ENCODE measurements around the gene LIG3.
"Not testable (repeated sequence)": the region's sequence is repeated elsewhere in the genome, so short reads cannot be mapped to it uniquely, and the experiment has no call there.

DNA sequence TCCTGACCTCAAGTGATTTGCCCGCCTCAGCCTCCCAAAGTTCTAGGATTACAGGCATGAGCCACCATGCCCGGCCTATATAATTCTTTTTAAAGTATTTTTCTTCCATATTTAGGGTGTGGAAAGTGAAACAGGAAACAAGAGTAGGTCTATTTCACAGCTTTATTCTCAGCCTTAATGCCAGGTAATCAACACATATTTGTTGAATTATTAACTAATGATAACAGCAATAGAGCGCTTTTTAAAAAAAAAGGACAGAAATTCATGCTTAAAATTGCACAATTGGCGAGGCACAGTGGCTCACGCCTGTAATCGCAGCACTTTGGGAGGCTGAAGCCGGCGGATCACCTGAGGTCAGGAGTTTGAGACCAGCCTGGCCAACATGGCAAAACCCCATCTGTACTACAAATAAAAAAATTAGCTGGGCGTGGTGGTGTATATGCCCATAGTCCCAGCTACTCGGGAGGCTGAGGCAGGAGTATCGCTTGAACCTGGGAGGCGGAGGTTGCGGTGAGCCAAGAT lies 65.2 kb downstream of the LIG3 start:
- TF ChIP-seq EZH2 (IDR thresholded peaks at IDR 0.05; ENCODE audit: low read depth), result not testable (repeated sequence)
- TF ChIP-seq, protein P1, sequence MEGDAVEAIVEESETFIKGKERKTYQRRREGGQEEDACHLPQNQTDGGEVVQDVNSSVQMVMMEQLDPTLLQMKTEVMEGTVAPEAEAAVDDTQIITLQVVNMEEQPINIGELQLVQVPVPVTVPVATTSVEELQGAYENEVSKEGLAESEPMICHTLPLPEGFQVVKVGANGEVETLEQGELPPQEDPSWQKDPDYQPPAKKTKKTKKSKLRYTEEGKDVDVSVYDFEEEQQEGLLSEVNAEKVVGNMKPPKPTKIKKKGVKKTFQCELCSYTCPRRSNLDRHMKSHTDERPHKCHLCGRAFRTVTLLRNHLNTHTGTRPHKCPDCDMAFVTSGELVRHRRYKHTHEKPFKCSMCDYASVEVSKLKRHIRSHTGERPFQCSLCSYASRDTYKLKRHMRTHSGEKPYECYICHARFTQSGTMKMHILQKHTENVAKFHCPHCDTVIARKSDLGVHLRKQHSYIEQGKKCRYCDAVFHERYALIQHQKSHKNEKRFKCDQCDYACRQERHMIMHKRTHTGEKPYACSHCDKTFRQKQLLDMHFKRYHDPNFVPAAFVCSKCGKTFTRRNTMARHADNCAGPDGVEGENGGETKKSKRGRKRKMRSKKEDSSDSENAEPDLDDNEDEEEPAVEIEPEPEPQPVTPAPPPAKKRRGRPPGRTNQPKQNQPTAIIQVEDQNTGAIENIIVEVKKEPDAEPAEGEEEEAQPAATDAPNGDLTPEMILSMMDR (conservative IDR thresholded peaks at IDR 0.05), result not testable (repeated sequence)
